ENCODE data around the gene THRB. TPM values are rescaled to one million over a fixed set of nuclear protein-coding genes. Genes with fewer than 3 reads are reported as not detected.
A peak's percentile ranks its signal among the peaks of the same experiment; 100 is the strongest.

The THRB gene
- total RNA-seq, 6 experiments from 2014 or later, result 14.5 to 29.5 (median 17.3) TPM

DNA sequence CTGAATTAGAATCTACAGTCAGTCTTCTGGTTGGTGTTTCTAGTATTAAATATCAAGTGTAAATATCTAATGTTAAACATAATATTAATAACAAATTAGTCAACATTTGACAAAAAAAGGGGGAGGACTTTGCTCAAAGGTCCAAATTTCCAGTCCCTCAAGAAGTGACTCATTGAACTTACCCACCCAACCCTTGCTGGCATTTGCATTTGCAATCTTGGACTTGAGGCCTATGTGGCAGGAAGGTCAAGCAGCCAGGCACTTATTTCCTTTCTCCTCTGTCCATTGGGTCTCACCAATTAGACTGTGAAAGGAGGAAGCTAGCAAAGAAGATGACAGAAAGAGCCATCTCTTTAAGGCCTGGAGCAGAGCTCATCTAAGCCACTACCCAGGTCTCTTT is 174.0 kb downstream of the THRB start:
- Histone ChIP-seq H3K4me3 (no peak overlapping the region), H3K27ac (no peak overlapping the region), H3K27me3 (no peaks in the 10 kb centered on the region), H3K36me3 (no peaks in the 10 kb centered on the region), H3K9me3 (no peaks in the 10 kb centered on the region), H3K4me1 (peaks cover 0 to 14% (median 5%) of the 10 kb centered on the region in 4 donors)
- TF ChIP-seq POLR2A (IDR thresholded peaks at IDR 0.05), result no peak
- TF ChIP-seq, protein P1, sequence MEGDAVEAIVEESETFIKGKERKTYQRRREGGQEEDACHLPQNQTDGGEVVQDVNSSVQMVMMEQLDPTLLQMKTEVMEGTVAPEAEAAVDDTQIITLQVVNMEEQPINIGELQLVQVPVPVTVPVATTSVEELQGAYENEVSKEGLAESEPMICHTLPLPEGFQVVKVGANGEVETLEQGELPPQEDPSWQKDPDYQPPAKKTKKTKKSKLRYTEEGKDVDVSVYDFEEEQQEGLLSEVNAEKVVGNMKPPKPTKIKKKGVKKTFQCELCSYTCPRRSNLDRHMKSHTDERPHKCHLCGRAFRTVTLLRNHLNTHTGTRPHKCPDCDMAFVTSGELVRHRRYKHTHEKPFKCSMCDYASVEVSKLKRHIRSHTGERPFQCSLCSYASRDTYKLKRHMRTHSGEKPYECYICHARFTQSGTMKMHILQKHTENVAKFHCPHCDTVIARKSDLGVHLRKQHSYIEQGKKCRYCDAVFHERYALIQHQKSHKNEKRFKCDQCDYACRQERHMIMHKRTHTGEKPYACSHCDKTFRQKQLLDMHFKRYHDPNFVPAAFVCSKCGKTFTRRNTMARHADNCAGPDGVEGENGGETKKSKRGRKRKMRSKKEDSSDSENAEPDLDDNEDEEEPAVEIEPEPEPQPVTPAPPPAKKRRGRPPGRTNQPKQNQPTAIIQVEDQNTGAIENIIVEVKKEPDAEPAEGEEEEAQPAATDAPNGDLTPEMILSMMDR (IDR thresholded peaks at IDR 0.05), result no peak
- ATAC-seq, result no peak
- intact Hi-C loops (cut with DNase I), result no loop called here
- no peak for DNase-seq

DNA sequence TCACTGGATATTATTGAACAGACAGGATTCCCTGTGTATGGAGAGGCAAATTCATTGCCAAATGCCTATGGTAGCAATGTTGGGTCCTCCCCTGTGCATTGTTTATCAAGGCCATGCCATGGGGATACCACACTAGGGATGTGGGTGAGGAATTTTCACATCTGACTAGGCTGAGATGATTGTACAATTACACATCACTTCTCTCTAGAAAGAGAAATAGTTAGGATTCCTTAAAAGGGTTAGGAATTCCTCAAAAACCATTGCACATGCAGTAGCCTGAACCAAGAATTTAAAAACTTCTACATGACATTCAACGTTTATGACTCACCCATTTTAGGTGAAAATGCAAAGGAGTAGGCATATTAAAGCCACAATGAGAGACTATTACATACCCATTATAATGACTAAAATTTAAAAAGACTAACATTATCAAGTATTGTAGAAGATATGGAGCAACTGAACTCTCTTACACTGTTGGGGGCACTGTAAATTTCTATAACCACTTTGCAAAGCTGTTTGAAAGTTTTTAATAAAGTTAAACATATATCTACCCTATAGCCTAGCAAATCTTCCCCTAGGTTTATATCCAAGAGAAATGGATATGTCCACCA is 175.9 kb downstream of the THRB start:
- Histone ChIP-seq H3K27ac (no peak overlapping the region), H3K4me1 (peaks cover 0 to 14% (median 5%) of the 10 kb centered on the region in 4 donors), H3K36me3 (no peaks in the 10 kb centered on the region), H3K9me3 (no peaks in the 10 kb centered on the region), H3K27me3 (no peaks in the 10 kb centered on the region), H3K4me3 (no peak overlapping the region)
- no peak for DNase-seq
- no peak for ATAC-seq
- TF ChIP-seq POLR2A (IDR thresholded peaks at IDR 0.05), result no peak
- TF ChIP-seq, protein P1 (IDR thresholded peaks at IDR 0.05), result no peak
- intact Hi-C loops (cut with DNase I), result no loop called here
- WGBS (ENCODE audit: insufficient coverage, low coverage, low lambda C conversion rate, missing lambda C conversion rate), result 89% methylated on average over 1 of the region's 1 CpG

DNA sequence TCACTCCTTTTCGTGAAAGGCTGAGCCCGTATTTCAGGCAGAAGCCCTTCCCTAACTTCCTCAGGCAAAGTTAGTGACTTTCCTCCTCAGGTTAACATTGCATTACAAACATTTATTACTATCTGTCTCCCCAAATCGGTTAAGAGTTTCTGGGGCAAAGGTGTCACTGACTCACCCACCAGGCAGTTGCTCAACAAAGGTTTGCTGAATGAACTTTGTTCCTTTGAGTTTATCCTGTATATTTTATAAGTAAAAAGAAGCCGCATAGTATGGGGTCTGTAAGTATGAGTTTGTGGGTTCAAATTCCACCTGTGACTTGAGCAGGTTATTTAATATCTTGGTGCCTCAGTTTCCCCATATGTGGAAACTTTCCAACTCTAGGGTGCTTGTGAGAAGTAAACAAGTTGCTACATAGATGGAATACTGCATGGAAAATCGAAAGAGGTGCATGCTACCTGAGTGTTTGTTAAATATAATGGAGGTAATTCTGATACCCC is 177.7 kb downstream of the THRB start:
- ATAC-seq (peak; percentile 85 to 95 (median 92)), DNase-seq (peak in 2 of 3 donors; percentile 32 to 58)
- H3K4me3 ChIP-seq, result no peak overlapping the region
- H3K27ac ChIP-seq, result peak overlapping the region; percentile 48 to 74 (median 55)
- no peaks in the 10 kb centered on the region for H3K9me3 ChIP-seq
- peak; percentile 50 for TF ChIP-seq POLR2A (IDR thresholded peaks at IDR 0.05)
- TF ChIP-seq, protein P1 (IDR thresholded peaks at IDR 0.05), result no peak
- intact Hi-C loops (cut with DNase I), result no loop called here
- no peaks in the 10 kb centered on the region for H3K27me3 ChIP-seq
- H3K4me1 ChIP-seq, result peaks cover 0 to 14% (median 5%) of the 10 kb centered on the region in 4 donors
- WGBS (ENCODE audit: insufficient coverage, low coverage, low lambda C conversion rate, missing lambda C conversion rate), result 14% methylated on average over 5 of the region's 5 CpGs
- no peaks in the 10 kb centered on the region for H3K36me3 ChIP-seq

GRCh38 chr3:24315971-24316370 is 178.7 kb downstream of the THRB start:
- H3K27ac ChIP-seq, result peak overlapping the region in 2 of 3 donors; percentile 48 to 74
- intact Hi-C loops (cut with DNase I), result no loop called here
- no peaks in the 10 kb centered on the region for H3K9me3 ChIP-seq
- DNase-seq (no peak), ATAC-seq (peak in 1 of 4 donors; percentile 9)
- H3K36me3 ChIP-seq, result no peaks in the 10 kb centered on the region
- no peak overlapping the region for H3K4me3 ChIP-seq
- H3K27me3 ChIP-seq, result no peaks in the 10 kb centered on the region
- peaks cover 0 to 14% (median 5%) of the 10 kb centered on the region in 4 donors for H3K4me1 ChIP-seq
- TF ChIP-seq, protein P1 (IDR thresholded peaks at IDR 0.05), result no peak
- TF ChIP-seq POLR2A (IDR thresholded peaks at IDR 0.05), result no peak
